Choroid plexus epithelial cell (primary cell): ENCODE data around the gene PLA2G4C.

Experiments used
- DNase-seq: peaks from one replicate; pipeline ENCODE4 v3.0.0-alpha.2; 2010; ENCODE audit warnings: low read depth
- H3K4me3 ChIP-seq: 2 replicates; pipeline ENCODE4 v1.5.1; 2011; ENCODE audit warnings: low read depth, mild to moderate bottlenecking, control low read depth, low read length, moderate library complexity
- TF ChIP-seq, protein P1 (sequence below): conservative IDR thresholded peaks from 2 replicates; pipeline ENCODE4 v1.5.1; 2011; ENCODE audit warnings: low read depth, mild to moderate bottlenecking, control low read depth, inconsistent platforms, low read length, moderate library complexity

The PLA2G4C gene

DNA sequence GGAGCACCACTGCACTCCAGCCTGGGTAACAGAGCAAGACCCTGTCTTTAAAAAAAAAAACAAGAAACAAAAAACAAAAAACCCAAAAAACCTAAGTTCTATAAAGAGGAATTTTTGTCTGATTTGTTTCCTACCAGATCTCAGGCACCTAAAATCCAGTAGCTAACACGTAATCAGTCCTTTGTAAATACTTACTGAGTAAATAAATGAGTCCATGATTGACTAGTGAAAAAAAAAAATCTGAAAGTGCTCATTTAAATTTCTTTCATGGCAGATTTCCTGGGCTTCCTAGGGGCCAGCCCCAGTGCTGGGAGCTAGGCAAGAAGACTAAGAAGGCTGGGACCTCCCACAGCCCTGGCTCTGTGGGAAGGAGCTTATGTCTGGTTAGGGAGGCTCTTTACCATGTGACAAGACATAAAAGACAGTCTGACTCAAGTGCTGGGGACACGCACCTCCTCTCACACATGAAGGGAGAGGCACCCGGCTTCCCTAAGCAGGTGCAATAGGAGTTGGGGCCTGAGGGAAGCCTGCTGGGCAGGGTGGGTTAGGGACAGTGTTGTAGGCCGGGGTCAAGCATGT lies 37.1 kb upstream of the PLA2G4C start:
- H3K4me3 ChIP-seq = no peak overlapping the region
- no peak for DNase-seq
- TF ChIP-seq, protein P1, sequence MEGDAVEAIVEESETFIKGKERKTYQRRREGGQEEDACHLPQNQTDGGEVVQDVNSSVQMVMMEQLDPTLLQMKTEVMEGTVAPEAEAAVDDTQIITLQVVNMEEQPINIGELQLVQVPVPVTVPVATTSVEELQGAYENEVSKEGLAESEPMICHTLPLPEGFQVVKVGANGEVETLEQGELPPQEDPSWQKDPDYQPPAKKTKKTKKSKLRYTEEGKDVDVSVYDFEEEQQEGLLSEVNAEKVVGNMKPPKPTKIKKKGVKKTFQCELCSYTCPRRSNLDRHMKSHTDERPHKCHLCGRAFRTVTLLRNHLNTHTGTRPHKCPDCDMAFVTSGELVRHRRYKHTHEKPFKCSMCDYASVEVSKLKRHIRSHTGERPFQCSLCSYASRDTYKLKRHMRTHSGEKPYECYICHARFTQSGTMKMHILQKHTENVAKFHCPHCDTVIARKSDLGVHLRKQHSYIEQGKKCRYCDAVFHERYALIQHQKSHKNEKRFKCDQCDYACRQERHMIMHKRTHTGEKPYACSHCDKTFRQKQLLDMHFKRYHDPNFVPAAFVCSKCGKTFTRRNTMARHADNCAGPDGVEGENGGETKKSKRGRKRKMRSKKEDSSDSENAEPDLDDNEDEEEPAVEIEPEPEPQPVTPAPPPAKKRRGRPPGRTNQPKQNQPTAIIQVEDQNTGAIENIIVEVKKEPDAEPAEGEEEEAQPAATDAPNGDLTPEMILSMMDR = no peak

GRCh38 chr19:48139053-48139452 lies 28.4 kb upstream of the PLA2G4C start:
- TF ChIP-seq, protein P1 = no peak
- DNase-seq = no peak
- H3K4me3 ChIP-seq = no peak overlapping the region

DNA sequence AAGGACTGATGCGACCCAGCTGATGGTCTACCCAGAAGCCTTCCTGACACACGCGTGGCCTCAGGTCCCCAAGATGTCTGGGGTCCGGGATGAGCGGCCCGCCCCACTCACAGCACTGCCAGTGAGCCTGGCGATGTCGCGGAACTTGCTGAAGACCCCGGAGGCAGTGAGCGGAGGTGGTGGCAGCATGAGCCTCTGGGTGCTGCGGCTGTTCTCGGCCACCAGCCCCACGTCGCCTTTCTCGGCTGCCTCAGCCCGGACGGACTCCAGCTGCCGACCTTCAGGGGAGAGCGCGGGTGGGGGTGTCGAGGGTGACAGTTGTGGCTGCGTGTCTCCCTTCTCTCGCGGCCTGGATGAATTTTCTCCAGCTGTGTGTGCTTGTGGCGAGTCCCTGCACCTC lies 26.8 kb upstream of the PLA2G4C start:
- no peak overlapping the region for H3K4me3 ChIP-seq
- DNase-seq = no peak
- TF ChIP-seq, protein P1 = no peak

GRCh38 chr19:48136547-48136946 lies 25.9 kb upstream of the PLA2G4C start:
- DNase-seq = no peak
- no peak overlapping the region for H3K4me3 ChIP-seq
- TF ChIP-seq, protein P1 = no peak

- no peak overlapping the region for H3K4me3 ChIP-seq
- DNase-seq = no peak
- TF ChIP-seq, protein P1 = no peak
These were observed 24.8 kb upstream of the PLA2G4C start for GRCh38 chr19:48135411-48135810.

GRCh38 chr19:48133094-48133493 lies 22.5 kb upstream of the PLA2G4C start:
- TF ChIP-seq, protein P1 = no peak
- no peak for DNase-seq
- no peak overlapping the region for H3K4me3 ChIP-seq

DNA sequence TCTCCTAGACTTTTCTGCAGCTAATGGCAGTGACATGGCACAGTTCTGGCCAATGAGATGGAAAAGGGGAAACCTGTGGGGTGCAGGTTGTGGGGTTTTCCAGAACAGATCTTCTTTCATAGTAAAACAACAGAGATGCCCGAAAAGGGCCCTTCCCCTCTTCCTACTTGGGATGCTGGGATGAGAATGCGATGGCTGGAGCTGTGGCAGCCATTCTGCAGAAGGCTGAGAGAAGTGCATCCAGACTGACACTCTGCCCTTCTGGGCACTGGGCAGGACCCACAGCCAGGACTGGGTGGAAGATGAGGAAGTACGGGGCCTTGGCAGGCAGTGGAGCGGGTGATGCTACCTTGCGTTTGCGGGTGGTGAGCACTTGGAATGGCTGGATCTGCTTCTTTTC lies 16.9 kb upstream of the PLA2G4C start:
- TF ChIP-seq, protein P1 = no peak
- no peak overlapping the region for H3K4me3 ChIP-seq

More for the DNA sequence above, 16.9 kb upstream of the PLA2G4C start:
- no peak for DNase-seq
